Thyroid gland (tissue), 4 donors: ENCODE measurements around the gene SURF4.

ENCODE experiments used
- POLR2A ChIP-seq, 2 donors: fragments of 450-650 bp; IDR thresholded peaks; one replicate each; pipeline ENCODE4 v1.6.1; 2017; ENCODE audit warnings: antibody characterized with exemption in 2 of 2, mild to moderate bottlenecking in 2 of 2, moderate library complexity in 1 of 2
- TF ChIP-seq, protein P1 (sequence below), 6 experiments: fragments of 200-600 bp in 3 of 6; fragments of 450-650 bp in 3 of 6; sonication (generic) in 3 of 6; IDR thresholded peaks; one replicate each; pipeline ENCODE4 v1.5.1; 2016 to 2019; ENCODE audit warnings: antibody characterized with exemption in 6 of 6, mild to moderate bottlenecking in 2 of 6, inconsistent platforms in 1 of 6, moderate library complexity in 1 of 6

DNA sequence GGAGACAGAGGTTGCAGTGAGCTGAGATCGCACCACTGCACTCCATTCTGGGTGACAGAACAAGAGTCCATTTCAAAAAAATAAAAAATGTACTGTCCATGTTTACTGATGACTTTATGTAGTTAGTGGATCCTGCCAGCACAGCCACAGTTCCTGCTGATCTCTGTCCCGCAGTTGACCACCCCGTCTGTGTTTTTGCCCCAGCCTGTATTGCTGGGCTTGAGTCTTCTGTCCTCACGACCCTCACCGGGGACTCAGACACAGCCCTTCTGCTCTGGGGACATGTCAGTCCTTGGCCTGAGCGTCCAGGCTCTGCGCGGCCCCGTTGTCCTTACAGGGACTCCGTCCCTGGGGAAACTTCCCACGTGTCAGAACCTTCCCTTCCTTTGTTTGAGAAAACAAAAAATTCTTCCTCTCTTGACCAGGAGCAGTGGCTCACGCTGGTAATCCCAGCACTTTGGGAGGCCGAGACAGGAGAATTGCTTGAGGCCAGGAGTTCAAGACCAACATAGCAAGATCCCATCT lies 54.4 kb downstream of the SURF4 start:
- TF ChIP-seq, protein P1, sequence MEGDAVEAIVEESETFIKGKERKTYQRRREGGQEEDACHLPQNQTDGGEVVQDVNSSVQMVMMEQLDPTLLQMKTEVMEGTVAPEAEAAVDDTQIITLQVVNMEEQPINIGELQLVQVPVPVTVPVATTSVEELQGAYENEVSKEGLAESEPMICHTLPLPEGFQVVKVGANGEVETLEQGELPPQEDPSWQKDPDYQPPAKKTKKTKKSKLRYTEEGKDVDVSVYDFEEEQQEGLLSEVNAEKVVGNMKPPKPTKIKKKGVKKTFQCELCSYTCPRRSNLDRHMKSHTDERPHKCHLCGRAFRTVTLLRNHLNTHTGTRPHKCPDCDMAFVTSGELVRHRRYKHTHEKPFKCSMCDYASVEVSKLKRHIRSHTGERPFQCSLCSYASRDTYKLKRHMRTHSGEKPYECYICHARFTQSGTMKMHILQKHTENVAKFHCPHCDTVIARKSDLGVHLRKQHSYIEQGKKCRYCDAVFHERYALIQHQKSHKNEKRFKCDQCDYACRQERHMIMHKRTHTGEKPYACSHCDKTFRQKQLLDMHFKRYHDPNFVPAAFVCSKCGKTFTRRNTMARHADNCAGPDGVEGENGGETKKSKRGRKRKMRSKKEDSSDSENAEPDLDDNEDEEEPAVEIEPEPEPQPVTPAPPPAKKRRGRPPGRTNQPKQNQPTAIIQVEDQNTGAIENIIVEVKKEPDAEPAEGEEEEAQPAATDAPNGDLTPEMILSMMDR (IDR thresholded peaks at IDR 0.05), result no peak
- no peak for TF ChIP-seq POLR2A (IDR thresholded peaks at IDR 0.05)
